HEK293 (cell line): ENCODE data around the gene TKTL1.

Source experiments
- CTCF ChIA-PET: fragments of 350-600 bp; formaldehyde crosslinking; extraction: SDS; loops from one replicate; lab custom pipeline; 2021; ENCODE audit warnings: antibody characterized with exemption; lab: Yijun Ruan, JAX
- POLR2A ChIA-PET: fragments of 300-600 bp; formaldehyde crosslinking; extraction: SDS; loops from one replicate; lab custom pipeline; 2020; ENCODE audit warnings: antibody characterized with exemption, inconsistent platforms; lab: Yijun Ruan, JAX
- H3K27ac ChIP-seq: fragments of 200-500 bp; sonication (Bioruptor generic); 2 replicates; pipeline ENCODE4 v1.5.1; 2014; ENCODE audit warnings: low read depth, low read length, control low read depth, inconsistent platforms; ENCODE audit errors: extremely low read depth
- H3K36me3 ChIP-seq, 2 experiments: fragments of 200-500 bp in 1 of 2; sonication (Bioruptor generic) in 1 of 2; 1 replicate in 1 of 2; 2 replicates in 1 of 2; pipeline ENCODE4 v1.5.1; 2014 to 2017; ENCODE audit warnings: inconsistent platforms in 2 of 2, low read length in 2 of 2; ENCODE audit not compliant: control insufficient read depth in 2 of 2, insufficient read depth in 1 of 2
- H3K4me1 ChIP-seq: fragments of 200-500 bp; sonication (Bioruptor generic); 2 replicates; pipeline ENCODE4 v1.5.1; 2014; ENCODE audit warnings: mild to moderate bottlenecking, low read length, inconsistent platforms; ENCODE audit not compliant: control insufficient read depth, insufficient read depth
- H3K4me3 ChIP-seq: 2 replicates; pipeline ENCODE4 v1.5.1; 2011; ENCODE audit warnings: low read depth, mild to moderate bottlenecking, control low read depth, low read length, moderate library complexity
- H3K9me3 ChIP-seq: fragments of 200-500 bp; sonication (Bioruptor generic); 2 replicates; pipeline ENCODE4 v1.5.1; 2014; ENCODE audit warnings: low read depth, low read length, inconsistent platforms; ENCODE audit not compliant: control insufficient read depth, insufficient read depth
- GLIS1 ChIP-seq: fragments of 450-650 bp; formaldehyde crosslinking; IDR thresholded peaks from 2 replicates; pipeline ENCODE4 v1.5.1; 2016; ENCODE audit warnings: missing biosample characterization, missing genetic modification characterization
- HOXD13 ChIP-seq: sonication (generic); formaldehyde crosslinking; IDR thresholded peaks from 2 replicates; pipeline ENCODE4 v1.8.0; 2022; ENCODE audit warnings: missing genetic modification reagents, borderline replicate concordance
- TRIM28 ChIP-seq: IDR thresholded peaks from 2 replicates; pipeline ENCODE4 v1.6.1; 2011; ENCODE audit warnings: low read length, control low read depth, borderline replicate concordance
- ZNF157 ChIP-seq: fragments of 450-650 bp; formaldehyde crosslinking; IDR thresholded peaks from 2 replicates; pipeline ENCODE4 v1.5.1; 2016; ENCODE audit warnings: missing biosample characterization, missing genetic modification characterization
- ZNF19 ChIP-seq: fragments of 450-650 bp; formaldehyde crosslinking; IDR thresholded peaks from 2 replicates; pipeline ENCODE4; 2016; ENCODE audit warnings: missing biosample characterization, missing genetic modification characterization, low read depth
- ZNF23 ChIP-seq: fragments of 450-650 bp; formaldehyde crosslinking; IDR thresholded peaks from 2 replicates; pipeline ENCODE4 v1.5.1; 2016; ENCODE audit warnings: missing biosample characterization, missing genetic modification characterization, borderline replicate concordance
- ZNF404 ChIP-seq: fragments of 450-650 bp; formaldehyde crosslinking; IDR thresholded peaks from 2 replicates; pipeline ENCODE4 v1.5.1; 2017; ENCODE audit warnings: missing biosample characterization, missing genetic modification characterization
- ZNF48 ChIP-seq: fragments of 450-650 bp; formaldehyde crosslinking; IDR thresholded peaks from 2 replicates; pipeline ENCODE4 v1.5.1; 2016; ENCODE audit warnings: missing biosample characterization, missing genetic modification characterization
- ZNF621 ChIP-seq: fragments of 450-650 bp; formaldehyde crosslinking; IDR thresholded peaks from 2 replicates; pipeline ENCODE4 v1.5.1; 2017; ENCODE audit warnings: missing biosample characterization, missing genetic modification characterization
- ZNF76 ChIP-seq: fragments of 450-650 bp; formaldehyde crosslinking; IDR thresholded peaks from 2 replicates; pipeline ENCODE4; 2016; ENCODE audit warnings: low read depth, missing biosample characterization, missing genetic modification characterization, borderline replicate concordance
- ZNF843 ChIP-seq: fragments of 450-650 bp; formaldehyde crosslinking; IDR thresholded peaks from 2 replicates; pipeline ENCODE4 v1.5.1; 2016; ENCODE audit warnings: missing biosample characterization, missing genetic modification characterization
- TF ChIP-seq, protein P1 (sequence below): sonication (generic); formaldehyde crosslinking; IDR thresholded peaks from 2 replicates; pipeline ENCODE4 v1.8.1; 2022; ENCODE audit warnings: mild to moderate bottlenecking, moderate library complexity, missing genetic modification reagents
- TF ChIP-seq, protein P2 (sequence below): fragments of 450-650 bp; formaldehyde crosslinking; IDR thresholded peaks from 2 replicates; pipeline ENCODE4 v1.5.1; 2016; ENCODE audit warnings: missing biosample characterization, missing genetic modification characterization
- TF ChIP-seq, protein P3 (sequence below): fragments of 450-650 bp; formaldehyde crosslinking; IDR thresholded peaks from 2 replicates; pipeline ENCODE4 v1.5.1; 2016; ENCODE audit warnings: missing biosample characterization, missing genetic modification characterization
- TF ChIP-seq, protein P4 (sequence below): fragments of 450-650 bp; formaldehyde crosslinking; IDR thresholded peaks from 2 replicates; pipeline ENCODE4 v1.5.1; 2016; ENCODE audit warnings: missing biosample characterization, missing genetic modification characterization
- TF ChIP-seq, protein P5 (sequence below): fragments of 450-650 bp; formaldehyde crosslinking; IDR thresholded peaks from 2 replicates; pipeline ENCODE4 v1.5.1; 2016; ENCODE audit warnings: missing biosample characterization, missing genetic modification characterization
- TF ChIP-seq, protein P6 (sequence below): fragments of 450-650 bp; formaldehyde crosslinking; IDR thresholded peaks from 2 replicates; pipeline ENCODE4 v1.5.1; 2017; ENCODE audit warnings: missing biosample characterization, missing genetic modification characterization
- TF ChIP-seq, protein P7 (sequence below): fragments of 450-650 bp; formaldehyde crosslinking; IDR thresholded peaks from 2 replicates; pipeline ENCODE4 v1.5.1; 2016; ENCODE audit warnings: missing biosample characterization, missing genetic modification characterization

The TKTL1 gene

DNA sequence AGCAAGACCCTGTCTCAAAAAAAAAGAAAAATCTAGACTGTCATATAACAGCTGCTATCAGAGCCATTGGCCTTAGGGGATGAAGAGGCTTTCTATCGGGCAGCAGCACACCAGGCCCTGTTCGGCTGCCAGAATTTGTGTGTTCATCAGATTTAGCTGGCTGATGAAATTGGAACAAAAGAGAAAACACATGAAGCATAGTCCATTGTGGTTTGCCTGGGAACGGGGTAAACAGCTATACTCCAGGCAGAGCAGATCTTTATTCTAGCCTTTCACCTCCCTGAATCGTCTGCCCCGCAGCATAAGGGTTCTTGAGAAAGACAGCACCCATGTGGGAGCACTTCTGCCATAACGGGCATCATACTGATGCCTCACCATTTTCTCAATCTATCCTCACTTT is 11.6 kb downstream of the TKTL1 start:
- Histone ChIP-seq H3K4me3 (no peak overlapping the region), H3K9me3 (no peaks in the 10 kb centered on the region), H3K36me3 (no peaks in the 10 kb centered on the region), H3K27ac (no peak overlapping the region), H3K4me1 (no peaks in the 10 kb centered on the region)
- ChIA-PET POLR2A (no interaction called here), CTCF (interaction anchor here (1.0 to 3.1 kb wide), 5 partner anchors 8 to 168 kb away, joined by 3 to 21 read pairs (median 10); no protein-coding TSS in a partner anchor)
- TF ChIP-seq, protein P1, sequence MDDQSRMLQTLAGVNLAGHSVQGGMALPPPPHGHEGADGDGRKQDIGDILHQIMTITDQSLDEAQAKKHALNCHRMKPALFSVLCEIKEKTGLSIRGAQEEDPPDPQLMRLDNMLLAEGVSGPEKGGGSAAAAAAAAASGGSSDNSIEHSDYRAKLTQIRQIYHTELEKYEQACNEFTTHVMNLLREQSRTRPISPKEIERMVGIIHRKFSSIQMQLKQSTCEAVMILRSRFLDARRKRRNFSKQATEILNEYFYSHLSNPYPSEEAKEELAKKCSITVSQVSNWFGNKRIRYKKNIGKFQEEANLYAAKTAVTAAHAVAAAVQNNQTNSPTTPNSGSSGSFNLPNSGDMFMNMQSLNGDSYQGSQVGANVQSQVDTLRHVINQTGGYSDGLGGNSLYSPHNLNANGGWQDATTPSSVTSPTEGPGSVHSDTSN (CRISPR knock-in tag) = no peak
- TF ChIP-seq, protein P2, sequence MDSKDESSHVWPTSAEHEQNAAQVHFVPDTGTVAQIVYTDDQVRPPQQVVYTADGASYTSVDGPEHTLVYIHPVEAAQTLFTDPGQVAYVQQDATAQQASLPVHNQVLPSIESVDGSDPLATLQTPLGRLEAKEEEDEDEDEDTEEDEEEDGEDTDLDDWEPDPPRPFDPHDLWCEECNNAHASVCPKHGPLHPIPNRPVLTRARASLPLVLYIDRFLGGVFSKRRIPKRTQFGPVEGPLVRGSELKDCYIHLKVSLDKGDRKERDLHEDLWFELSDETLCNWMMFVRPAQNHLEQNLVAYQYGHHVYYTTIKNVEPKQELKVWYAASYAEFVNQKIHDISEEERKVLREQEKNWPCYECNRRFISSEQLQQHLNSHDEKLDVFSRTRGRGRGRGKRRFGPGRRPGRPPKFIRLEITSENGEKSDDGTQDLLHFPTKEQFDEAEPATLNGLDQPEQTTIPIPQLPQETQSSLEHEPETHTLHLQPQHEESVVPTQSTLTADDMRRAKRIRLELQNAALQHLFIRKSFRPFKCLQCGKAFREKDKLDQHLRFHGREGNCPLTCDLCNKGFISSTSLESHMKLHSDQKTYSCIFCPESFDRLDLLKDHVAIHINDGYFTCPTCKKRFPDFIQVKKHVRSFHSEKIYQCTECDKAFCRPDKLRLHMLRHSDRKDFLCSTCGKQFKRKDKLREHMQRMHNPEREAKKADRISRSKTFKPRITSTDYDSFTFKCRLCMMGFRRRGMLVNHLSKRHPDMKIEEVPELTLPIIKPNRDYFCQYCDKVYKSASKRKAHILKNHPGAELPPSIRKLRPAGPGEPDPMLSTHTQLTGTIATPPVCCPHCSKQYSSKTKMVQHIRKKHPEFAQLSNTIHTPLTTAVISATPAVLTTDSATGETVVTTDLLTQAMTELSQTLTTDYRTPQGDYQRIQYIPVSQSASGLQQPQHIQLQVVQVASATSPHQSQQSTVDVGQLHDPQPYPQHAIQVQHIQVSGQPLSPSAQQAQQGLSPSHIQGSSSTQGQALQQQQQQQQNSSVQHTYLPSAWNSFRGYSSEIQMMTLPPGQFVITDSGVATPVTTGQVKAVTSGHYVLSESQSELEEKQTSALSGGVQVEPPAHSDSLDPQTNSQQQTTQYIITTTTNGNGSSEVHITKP (tag by site-specific recombination) = no peak
- TF ChIP-seq ZNF48 (tag by site-specific recombination) (no peak), ZNF19 (no peak), ZNF157 (tag by site-specific recombination) (no peak), ZNF76 (tag by site-specific recombination) (no peak), ZNF621 (tag by site-specific recombination) (no peak)
- TF ChIP-seq, protein P3, sequence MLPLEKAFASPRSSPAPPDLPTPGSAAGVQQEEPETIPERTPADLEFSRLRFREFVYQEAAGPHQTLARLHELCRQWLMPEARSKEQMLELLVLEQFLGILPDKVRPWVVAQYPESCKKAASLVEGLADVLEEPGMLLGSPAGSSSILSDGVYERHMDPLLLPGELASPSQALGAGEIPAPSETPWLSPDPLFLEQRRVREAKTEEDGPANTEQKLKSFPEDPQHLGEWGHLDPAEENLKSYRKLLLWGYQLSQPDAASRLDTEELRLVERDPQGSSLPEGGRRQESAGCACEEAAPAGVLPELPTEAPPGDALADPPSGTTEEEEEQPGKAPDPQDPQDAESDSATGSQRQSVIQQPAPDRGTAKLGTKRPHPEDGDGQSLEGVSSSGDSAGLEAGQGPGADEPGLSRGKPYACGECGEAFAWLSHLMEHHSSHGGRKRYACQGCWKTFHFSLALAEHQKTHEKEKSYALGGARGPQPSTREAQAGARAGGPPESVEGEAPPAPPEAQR (tag by site-specific recombination) = no peak

DNA sequence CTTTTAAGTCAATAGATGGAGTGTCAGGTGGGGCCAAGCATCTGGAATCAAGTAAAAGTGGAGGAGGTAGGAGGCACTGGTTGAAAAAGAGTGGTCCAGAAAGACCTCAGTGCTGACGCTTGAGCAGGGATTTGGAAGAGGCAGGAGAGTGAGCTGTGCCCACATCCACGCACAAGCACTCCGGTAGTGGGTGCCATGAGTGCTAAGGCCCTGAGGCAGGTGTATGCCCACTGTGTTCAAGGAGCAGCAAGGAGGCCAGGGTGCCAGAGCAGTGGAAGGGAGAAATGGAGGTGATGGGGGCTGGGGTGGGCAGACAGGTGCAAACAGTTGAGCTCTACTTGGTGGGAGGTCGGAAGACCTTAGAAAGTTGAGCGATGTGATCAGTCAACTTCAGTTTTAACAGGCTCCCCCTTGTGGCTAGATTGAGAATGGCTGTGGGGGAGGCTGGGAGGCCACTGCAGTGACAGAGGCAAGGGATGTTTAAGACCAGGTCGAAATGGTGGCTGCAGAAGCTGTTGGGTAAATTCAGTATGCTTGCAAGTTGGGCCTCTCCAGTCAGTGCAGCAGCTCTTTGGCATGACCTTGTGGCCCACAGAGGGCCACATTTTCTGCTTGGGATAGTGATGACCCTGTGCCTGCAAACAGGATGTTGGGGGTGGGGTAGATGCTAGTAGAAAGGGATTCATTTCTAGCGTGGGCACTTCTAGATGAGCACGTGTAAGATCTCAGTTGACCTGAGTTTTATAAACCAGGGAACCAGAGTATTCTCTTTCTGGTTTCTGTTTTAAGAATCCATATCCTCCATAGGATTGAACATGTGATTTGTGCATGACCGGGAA is 12.7 kb downstream of the TKTL1 start:
- Histone ChIP-seq H3K4me3 (no peak overlapping the region), H3K27ac (no peak overlapping the region), H3K4me1 (no peaks in the 10 kb centered on the region), H3K36me3 (no peaks in the 10 kb centered on the region), H3K9me3 (no peaks in the 10 kb centered on the region)
- ChIA-PET CTCF (interaction anchor here (0.6 to 3.1 kb wide), 20 partner anchors 9 to 1081 kb away, joined by 3 to 21 read pairs (median 4); partner anchors contain the start of gene TKTL1), POLR2A (interaction anchor here (0.8 kb wide), 1 partner anchor 63 kb away, joined by 5 read pairs; no protein-coding TSS in a partner anchor)
- TF ChIP-seq ZNF23 = no peak
- TF ChIP-seq, protein P4, sequence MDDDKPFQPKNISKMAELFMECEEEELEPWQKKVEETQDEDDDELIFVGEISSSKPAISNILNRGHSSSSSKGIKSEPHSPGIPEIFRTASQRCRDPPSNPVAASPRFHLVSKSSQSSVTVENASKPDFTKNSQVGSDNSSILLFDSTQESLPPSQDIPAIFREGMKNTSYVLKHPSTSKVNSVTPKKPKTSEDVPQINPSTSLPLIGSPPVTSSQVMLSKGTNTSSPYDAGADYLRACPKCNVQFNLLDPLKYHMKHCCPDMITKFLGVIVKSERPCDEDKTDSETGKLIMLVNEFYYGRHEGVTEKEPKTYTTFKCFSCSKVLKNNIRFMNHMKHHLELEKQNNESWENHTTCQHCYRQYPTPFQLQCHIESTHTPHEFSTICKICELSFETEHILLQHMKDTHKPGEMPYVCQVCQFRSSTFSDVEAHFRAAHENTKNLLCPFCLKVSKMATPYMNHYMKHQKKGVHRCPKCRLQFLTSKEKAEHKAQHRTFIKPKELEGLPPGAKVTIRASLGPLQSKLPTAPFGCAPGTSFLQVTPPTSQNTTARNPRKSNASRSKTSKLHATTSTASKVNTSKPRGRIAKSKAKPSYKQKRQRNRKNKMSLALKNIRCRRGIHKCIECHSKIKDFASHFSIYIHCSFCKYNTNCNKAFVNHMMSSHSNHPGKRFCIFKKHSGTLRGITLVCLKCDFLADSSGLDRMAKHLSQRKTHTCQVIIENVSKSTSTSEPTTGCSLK (tag by site-specific recombination) = no peak
- no peak for TF ChIP-seq ZNF404 (tag by site-specific recombination)
- TF ChIP-seq, protein P5, sequence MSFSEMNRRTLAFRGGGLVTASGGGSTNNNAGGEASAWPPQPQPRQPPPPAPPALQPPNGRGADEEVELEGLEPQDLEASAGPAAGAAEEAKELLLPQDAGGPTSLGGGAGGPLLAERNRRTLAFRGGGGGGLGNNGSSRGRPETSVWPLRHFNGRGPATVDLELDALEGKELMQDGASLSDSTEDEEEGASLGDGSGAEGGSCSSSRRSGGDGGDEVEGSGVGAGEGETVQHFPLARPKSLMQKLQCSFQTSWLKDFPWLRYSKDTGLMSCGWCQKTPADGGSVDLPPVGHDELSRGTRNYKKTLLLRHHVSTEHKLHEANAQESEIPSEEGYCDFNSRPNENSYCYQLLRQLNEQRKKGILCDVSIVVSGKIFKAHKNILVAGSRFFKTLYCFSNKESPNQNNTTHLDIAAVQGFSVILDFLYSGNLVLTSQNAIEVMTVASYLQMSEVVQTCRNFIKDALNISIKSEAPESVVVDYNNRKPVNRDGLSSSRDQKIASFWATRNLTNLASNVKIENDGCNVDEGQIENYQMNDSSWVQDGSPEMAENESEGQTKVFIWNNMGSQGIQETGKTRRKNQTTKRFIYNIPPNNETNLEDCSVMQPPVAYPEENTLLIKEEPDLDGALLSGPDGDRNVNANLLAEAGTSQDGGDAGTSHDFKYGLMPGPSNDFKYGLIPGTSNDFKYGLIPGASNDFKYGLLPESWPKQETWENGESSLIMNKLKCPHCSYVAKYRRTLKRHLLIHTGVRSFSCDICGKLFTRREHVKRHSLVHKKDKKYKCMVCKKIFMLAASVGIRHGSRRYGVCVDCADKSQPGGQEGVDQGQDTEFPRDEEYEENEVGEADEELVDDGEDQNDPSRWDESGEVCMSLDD (tag by site-specific recombination) = no peak
- TF ChIP-seq HOXD13 (CRISPR knock-in tag) = no peak
- TF ChIP-seq, protein P6, sequence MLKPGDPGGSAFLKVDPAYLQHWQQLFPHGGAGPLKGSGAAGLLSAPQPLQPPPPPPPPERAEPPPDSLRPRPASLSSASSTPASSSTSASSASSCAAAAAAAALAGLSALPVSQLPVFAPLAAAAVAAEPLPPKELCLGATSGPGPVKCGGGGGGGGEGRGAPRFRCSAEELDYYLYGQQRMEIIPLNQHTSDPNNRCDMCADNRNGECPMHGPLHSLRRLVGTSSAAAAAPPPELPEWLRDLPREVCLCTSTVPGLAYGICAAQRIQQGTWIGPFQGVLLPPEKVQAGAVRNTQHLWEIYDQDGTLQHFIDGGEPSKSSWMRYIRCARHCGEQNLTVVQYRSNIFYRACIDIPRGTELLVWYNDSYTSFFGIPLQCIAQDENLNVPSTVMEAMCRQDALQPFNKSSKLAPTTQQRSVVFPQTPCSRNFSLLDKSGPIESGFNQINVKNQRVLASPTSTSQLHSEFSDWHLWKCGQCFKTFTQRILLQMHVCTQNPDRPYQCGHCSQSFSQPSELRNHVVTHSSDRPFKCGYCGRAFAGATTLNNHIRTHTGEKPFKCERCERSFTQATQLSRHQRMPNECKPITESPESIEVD = no peak
- 0 out of 2 replicates have a peak, but pooled peaks have one; percentile 18 for TF ChIP-seq TRIM28
- peak; percentile 52 for TF ChIP-seq GLIS1 (tag by site-specific recombination)
- TF ChIP-seq, protein P7, sequence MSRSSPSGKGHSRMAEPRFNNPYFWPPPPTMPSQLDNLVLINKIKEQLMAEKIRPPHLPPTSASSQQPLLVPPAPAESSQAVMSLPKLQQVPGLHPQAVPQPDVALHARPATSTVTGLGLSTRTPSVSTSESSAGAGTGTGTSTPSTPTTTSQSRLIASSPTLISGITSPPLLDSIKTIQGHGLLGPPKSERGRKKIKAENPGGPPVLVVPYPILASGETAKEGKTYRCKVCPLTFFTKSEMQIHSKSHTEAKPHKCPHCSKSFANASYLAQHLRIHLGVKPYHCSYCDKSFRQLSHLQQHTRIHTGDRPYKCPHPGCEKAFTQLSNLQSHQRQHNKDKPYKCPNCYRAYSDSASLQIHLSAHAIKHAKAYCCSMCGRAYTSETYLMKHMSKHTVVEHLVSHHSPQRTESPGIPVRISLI = no peak
- TF ChIP-seq ZNF843 (tag by site-specific recombination) = no peak
